Epidermal melanocyte (primary cell): ENCODE data around the gene ZCRB1.
"Not testable (repeated sequence)": the region's sequence is repeated elsewhere in the genome, so short reads cannot be mapped to it uniquely, and the experiment has no call there.

ENCODE experiments used
- DNase-seq: peaks from one replicate; pipeline ENCODE4 v3.0.0; 2011; ENCODE audit warnings: low spot score; ENCODE audit not compliant: insufficient read length

Gene ZCRB1

DNA sequence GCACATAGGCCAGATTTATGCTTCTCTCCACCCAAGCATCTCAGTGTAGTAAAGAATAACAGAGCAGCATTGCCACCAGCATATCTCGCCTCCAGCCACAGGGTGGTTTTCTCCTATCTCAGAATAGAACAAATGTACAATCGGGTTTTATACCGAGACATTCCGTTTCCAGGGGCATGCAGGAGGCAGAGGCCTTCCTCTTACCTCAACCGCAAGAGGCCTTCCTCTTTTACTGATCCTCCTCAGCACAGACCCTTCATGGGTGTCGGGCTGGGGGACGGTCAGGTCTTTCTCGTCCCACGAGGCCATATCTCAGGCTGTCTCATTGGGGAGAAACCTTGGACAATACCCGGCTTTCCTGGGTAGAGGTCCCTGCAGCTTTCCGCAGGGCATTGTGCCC, 4.2 kb upstream of the ZCRB1 start:
- not testable (repeated sequence) for DNase-seq

DNA sequence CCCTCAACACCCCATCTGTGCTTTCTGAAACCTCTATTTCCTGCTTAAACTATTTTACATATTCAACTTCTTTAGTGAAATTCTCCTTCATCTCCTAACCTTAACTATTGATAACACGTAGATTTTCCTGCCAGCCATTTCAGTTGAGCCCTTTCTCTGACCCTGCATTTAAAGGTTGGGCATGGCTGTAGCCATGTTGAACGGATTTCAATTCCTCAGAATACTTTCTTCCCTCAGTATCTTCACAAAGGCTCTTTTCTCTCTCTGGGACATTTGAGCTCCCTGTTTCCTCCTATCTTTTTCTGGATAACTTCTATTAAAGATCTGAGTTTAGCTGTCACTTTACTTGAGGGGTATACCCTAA, 1.3 kb upstream of the ZCRB1 start:
- DNase-seq, result no peak

DNA sequence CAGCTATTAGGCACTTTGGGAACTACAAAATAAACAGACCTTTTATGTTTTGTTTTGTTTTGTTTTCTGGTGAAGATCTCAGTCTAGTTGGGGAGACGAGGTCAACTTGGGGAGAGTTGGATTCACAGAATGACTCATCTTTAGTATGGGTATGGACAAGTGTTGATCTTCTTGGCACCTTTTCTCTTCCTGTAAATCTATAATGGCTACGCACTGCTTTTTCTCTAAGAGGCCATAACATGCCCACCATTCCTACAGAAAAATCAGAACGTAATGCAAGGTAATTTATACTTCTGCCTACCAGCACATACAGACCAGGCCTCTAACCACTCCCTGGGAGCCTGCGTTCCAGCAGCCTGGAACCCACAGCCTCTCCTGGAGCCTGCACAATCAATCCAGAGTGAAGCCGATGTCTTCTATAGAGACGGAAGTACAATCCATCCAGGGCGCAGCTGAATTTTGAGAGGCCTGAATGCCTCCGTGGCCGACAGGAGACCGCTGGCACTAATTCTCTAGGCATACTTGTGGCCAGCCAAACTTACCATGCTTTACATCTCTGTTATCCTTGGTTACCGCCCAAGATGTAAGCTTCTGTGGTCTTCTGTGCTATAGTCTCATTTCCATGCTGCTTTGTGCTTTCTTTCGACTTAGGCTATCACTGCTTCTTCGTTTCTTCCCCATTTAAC, 790 bp upstream of the ZCRB1 start:
- DNase-seq, result peak; percentile 16

GRCh38 chr12:42325326-42325652, 605 bp downstream of the ZCRB1 start:
- DNase-seq, result no peak

GRCh38 chr12:42323856-42324255, 2.0 kb downstream of the ZCRB1 start:
- DNase-seq, result no peak

DNA sequence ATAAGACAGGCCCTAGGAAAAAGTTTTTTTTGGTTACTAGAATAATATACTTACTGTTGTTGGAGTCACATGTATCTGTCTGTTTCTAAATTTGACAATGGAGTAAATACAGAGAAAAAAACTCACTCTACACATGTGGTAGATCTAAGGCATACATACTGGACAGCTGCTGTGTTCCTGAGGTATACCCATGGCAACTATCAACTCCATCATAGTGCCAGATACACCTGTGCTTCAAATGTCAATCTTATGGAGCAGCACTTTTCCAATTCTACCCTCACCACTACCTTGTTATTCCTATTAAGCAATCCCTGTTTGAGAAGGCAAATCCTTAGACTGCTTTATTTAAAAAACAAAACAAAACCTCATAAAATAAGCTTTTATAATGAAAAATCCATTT, 3.3 kb downstream of the ZCRB1 start:
- DNase-seq, result no peak

- DNase-seq, result no peak
Observed at GRCh38 chr12:42320796-42321195, 5.1 kb downstream of the ZCRB1 start.

- no peak for DNase-seq
Observed at GRCh38 chr12:42315108-42315507, 10.8 kb downstream of the ZCRB1 start.

GRCh38 chr12:42309996-42310395, 15.9 kb downstream of the ZCRB1 start:
- no peak for DNase-seq

DNA sequence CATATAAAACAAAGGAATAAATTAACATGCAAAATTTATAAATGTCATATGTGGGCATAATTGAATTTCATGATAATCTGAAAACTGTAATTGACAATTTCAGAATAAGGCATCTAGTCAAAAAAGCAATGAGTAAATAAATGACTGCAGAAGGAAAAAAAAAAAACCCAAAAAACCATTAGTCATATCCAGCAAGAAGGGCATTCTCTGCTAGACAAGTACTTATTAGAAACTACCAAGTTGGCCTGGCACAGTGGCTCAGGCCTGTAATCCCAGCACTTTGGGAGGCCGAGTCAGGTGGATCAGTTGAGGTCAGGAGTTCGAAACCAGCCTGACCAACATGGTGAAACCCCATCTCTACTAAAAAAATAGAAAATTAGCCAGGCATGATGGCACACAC, 17.5 kb downstream of the ZCRB1 start:
- no peak for DNase-seq

- DNase-seq, result no peak
Observed at GRCh38 chr12:42306297-42306696, 19.6 kb downstream of the ZCRB1 start.

DNA sequence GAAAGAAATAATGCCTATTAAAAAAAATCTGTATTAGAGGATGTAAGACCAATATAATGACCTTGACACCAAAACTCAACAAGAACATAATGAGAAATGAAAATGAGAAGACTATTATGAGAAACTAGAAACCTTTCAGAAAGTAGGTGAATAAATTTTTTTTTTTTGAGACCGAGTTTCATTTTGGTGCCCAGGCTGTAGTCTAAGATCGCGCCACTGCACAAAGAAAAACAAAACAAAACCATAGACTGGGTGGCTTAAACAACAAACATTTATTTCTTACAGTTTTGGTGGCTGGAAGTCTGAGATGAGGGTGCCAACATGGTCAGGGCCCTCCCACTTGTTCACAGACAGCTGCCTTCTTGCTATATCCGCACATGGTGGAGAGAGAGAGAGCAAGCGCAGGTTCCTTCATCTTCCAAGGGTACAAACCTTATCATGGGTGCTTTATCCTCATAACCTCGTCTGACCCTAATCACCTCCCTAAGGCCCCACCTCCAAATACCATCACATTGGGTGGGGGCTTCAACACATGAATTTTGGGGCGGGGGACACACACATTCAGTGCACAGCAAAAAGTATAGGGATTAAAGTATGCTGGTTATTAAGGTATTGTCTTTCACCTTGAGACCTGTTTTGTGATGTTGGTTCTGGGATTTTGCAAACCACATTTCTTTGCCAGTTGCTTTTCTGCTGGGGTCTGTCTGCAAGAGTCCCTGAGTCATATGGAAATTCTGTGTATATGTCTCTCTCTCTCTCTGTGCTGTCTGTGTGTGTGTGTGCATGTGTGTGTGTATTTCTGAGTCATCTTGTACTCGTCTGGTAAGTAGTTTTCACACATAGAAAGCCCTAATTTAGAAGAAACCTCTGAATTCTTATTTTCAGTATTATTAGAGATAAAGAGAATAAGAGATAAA, 26.2 kb downstream of the ZCRB1 start:
- DNase-seq, result no peak

- no peak for DNase-seq
Observed at GRCh38 chr12:42298887-42299286, 27.0 kb downstream of the ZCRB1 start.

- no peak for DNase-seq
Observed at GRCh38 chr12:42296503-42297109, 29.3 kb downstream of the ZCRB1 start.

- DNase-seq, result no peak
Observed at GRCh38 chr12:42291680-42292079, 34.2 kb downstream of the ZCRB1 start.

DNA sequence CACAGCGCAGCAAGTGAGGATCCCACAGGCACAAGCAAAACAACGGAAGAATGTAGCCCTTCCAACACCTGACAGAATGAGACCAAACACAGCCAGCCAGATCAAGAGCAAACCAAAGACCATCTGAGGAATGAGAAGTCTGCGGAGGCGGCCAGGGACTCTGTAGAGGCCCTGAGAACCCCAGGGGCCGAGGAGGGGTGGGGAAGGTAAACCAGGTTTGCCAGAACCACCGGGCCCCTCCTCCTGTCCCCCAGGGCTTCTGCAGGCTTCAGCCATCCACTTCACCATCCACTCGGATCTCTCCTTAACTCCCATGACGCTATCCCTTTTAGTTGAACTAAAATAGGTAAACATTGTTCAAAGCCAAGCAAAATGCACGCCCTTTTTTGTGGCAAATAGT, 37.4 kb downstream of the ZCRB1 start:
- no peak for DNase-seq

- DNase-seq, result no peak
Observed at GRCh38 chr12:42286741-42287140, 39.2 kb downstream of the ZCRB1 start.

DNA sequence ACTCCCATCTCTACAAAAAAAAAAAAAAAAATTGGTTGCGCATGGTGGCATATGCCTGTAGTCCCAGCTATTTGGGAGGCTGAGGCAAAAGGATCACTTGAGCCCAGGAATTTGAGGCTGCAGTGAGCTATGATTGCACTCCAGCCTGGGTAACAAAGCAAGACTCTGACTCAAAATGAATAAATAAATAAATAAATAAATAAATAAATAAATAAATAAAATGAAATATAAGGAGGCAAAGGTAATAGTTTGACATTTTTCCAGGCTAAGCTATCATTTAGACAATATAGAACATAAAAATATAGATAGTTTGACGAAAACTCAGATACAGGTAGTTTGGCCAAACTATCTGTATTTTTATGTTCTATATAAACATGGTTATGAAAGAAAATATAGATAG, 40.5 kb downstream of the ZCRB1 start:
- DNase-seq, result no peak

GRCh38 chr12:42284876-42285275, 41.0 kb downstream of the ZCRB1 start:
- DNase-seq, result no peak

DNA sequence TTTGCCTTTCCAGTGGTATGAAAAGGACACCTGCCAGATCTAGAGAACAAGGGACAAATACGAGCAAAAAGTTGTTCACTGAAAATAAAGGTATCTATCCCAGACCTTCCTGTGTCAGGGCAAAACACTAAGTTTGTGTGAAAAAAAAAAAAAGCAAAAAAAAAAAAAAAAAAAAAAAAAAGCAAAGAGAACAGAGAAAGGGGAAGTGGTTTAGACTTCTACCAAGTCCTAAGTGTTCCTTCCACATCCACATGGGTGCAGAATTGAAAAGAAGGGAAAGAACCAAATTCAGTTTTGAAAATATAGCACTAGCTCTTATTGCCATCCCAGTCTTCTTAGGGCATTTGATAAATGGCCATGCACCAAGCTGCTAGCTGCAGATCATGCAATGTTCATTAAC, 41.7 kb downstream of the ZCRB1 start:
- no peak for DNase-seq

GRCh38 chr12:42283739-42284138, 42.2 kb downstream of the ZCRB1 start:
- no peak for DNase-seq

DNA sequence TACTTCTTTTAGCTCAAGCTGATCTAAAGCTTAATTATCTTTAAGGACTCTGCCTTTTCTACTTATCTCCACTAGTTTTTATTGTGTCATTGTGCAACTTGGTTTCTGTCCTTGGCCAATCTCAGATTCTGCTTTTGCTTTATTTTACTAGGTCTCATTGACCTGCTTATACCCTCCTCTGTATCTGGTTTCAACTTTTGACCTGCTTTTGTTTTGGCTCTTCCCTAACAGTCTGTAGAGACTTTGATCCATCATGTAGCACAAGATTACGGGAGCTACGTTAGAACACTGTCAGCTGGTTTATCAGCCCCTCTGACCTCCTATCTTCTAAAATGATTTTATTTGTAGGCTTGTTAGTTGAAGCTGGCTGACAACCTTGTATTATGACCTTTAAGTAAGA, 43.6 kb downstream of the ZCRB1 start:
- no peak for DNase-seq

- no peak for DNase-seq
Observed at GRCh38 chr12:42281844-42282243, 44.0 kb downstream of the ZCRB1 start.
